ENCODE data around the gene PARD3. TPM values are rescaled to one million over a fixed set of nuclear protein-coding genes. Genes with fewer than 3 reads are reported as not detected.
A peak's percentile ranks its signal among the peaks of the same experiment; 100 is the strongest.

The PARD3 gene
- total RNA-seq, 1 donor from 2014 or later, result 76.4 TPM

DNA sequence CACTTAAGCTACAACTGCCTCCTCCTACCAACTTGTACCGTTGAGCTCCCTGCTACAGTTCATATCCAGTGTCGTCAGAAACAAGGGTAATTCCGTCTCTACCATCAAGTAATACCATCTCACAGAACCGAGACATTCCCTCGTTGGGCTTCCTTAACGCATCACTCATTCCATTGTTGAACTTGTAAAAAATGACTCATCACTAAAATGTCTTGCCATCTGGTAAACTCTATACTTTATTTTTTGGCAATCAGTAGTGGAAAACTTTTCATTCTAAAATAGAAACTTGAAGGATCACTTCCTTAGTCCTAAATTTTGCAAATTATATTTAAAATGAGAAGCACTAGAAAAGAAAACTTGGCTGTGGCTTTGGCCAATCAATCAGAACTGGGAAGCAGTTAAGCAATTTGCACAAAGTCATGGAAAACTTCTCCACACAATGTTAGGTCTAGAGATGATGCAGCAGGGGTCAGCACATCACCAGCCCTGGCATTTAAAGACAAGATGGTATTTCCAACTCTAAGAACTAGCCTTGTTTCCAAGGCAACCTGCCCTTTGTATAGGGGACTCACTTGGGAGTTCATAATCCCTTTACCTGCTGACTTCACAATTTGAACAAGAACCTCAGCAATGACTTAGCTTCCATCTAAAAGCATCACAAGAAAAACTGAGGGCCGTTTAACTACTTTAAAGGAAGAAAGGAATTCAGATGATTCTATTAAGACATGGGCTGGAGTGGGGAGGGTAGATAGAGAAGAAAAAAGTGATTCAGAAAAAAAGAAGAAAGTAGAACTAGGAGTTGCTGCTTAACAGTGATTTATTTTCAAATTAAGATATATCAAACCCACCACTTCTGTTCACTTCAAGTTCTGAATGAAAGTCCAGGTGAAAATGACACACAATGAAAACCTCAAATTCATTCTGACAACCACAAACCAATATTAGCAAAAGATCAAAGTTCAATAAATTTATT is 288.1 kb downstream of the PARD3 start:
- Histone ChIP-seq H3K27me3 (ENCODE audit: control insufficient read depth, insufficient read depth, low read length) (no peaks in the 10 kb centered on the region), H3K36me3 (ENCODE audit: control insufficient read depth, insufficient read depth, low read length) (no peaks in the 10 kb centered on the region), H3K4me3 (ENCODE audit: low read depth, low read length) (no peak overlapping the region)
- peak; percentile 79 for DNase-seq (ENCODE audit: low read depth)
- TF ChIP-seq, protein P1, sequence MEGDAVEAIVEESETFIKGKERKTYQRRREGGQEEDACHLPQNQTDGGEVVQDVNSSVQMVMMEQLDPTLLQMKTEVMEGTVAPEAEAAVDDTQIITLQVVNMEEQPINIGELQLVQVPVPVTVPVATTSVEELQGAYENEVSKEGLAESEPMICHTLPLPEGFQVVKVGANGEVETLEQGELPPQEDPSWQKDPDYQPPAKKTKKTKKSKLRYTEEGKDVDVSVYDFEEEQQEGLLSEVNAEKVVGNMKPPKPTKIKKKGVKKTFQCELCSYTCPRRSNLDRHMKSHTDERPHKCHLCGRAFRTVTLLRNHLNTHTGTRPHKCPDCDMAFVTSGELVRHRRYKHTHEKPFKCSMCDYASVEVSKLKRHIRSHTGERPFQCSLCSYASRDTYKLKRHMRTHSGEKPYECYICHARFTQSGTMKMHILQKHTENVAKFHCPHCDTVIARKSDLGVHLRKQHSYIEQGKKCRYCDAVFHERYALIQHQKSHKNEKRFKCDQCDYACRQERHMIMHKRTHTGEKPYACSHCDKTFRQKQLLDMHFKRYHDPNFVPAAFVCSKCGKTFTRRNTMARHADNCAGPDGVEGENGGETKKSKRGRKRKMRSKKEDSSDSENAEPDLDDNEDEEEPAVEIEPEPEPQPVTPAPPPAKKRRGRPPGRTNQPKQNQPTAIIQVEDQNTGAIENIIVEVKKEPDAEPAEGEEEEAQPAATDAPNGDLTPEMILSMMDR (IDR thresholded peaks at IDR 0.05; ENCODE audit: insufficient read depth, low read length, poor library complexity, severe bottlenecking), result peak; percentile 28

DNA sequence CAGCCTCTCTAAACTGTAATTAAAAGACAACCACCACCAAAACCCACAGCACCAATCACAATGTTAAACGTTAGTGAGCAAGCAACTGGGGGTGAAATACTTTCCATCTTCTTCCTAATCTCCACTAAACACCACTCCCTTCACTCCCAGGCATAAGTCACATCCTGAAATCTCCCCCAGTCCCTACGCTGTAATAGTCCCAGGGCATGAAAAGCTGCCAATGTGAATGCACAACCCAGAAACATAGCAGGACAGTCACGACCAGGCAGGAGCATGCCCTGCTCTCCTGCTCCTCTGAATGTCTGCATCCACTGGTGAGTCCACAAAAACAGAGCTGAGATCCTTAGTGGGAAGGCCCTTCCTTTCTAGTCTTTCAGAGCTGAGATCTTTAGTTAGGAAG is 288.9 kb downstream of the PARD3 start:
- Histone ChIP-seq H3K4me3 (ENCODE audit: low read depth, low read length) (no peak overlapping the region), H3K27me3 (ENCODE audit: control insufficient read depth, insufficient read depth, low read length) (no peaks in the 10 kb centered on the region), H3K36me3 (ENCODE audit: control insufficient read depth, insufficient read depth, low read length) (no peaks in the 10 kb centered on the region)
- TF ChIP-seq, protein P1 (IDR thresholded peaks at IDR 0.05; ENCODE audit: insufficient read depth, low read length, poor library complexity, severe bottlenecking), result no peak
- no peak for DNase-seq (ENCODE audit: low read depth)

DNA sequence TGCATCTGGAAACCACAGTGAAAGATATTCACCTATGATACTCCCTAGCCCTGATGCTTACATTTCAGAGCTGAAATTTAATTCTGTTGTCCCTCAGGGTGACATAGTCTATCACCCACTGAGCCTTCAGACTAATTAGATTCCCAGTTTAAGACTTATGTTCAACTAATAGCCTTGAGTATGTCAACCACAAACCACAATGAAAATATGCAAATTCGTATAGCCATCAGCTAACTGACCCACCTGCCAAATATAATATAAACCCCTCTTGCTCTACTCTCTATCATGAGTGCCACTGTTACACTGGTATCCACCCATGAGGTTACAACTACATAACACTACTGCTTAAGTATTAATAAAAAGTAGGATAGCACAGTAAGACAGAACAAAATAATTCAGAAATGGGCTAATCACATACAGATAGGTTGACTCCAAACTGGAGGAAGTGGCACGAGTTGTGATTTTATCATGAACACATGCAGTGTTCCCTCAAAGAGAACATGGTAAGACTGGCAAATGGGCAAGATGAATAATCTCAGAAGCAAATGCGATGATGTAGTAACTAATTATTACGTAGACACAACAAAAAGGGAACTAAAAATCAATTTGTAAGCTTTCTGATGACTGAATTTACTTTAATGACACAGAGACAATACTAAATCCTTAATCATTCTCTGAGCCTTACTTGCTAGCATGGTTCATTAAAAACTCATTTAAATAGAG is 290.6 kb downstream of the PARD3 start:
- no peak overlapping the region for H3K4me3 ChIP-seq (ENCODE audit: low read depth, low read length)
- H3K36me3 ChIP-seq (ENCODE audit: control insufficient read depth, insufficient read depth, low read length), result no peaks in the 10 kb centered on the region
- H3K27me3 ChIP-seq (ENCODE audit: control insufficient read depth, insufficient read depth, low read length), result no peaks in the 10 kb centered on the region
- TF ChIP-seq, protein P1 (IDR thresholded peaks at IDR 0.05; ENCODE audit: insufficient read depth, low read length, poor library complexity, severe bottlenecking), result no peak
- DNase-seq (ENCODE audit: low read depth), result no peak

DNA sequence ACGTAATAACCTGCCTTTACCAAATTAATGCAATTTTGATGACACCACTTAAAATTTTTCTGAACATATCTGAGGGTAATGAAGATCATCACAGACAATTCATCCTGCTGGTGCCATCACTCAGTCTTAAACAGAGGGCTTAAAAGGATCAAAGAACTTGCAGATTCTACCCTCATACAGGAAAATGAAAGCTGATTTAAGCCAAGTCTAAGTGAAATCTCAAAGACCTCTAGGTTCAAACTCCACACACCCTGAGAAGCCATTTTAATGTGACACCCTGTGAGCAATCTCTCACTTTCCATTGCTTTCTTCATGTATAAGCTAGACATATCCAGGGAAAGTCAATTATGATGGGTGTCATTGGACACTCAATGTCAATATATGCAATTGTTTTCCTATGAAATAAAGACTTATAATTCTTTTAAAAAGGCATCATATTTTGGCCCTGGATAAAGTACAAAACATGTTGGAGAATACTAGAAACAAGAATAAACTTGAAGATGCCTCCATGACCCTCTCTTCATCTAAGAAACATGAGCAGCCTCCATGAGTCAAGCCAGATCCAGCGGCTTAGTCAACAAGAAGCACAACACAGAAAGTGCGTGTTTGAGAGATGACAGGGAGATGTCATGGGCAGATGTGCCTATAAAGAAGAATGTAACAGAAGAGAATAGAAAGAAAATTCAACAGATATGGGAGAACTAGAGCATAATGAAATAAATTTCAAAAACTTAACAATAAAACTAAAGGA is 291.9 kb downstream of the PARD3 start:
- no peak overlapping the region for H3K4me3 ChIP-seq (ENCODE audit: low read depth, low read length)
- TF ChIP-seq, protein P1 (IDR thresholded peaks at IDR 0.05; ENCODE audit: insufficient read depth, low read length, poor library complexity, severe bottlenecking), result no peak
- DNase-seq (ENCODE audit: low read depth), result no peak
- no peaks in the 10 kb centered on the region for H3K27me3 ChIP-seq (ENCODE audit: control insufficient read depth, insufficient read depth, low read length)
- H3K36me3 ChIP-seq (ENCODE audit: control insufficient read depth, insufficient read depth, low read length), result no peaks in the 10 kb centered on the region

DNA sequence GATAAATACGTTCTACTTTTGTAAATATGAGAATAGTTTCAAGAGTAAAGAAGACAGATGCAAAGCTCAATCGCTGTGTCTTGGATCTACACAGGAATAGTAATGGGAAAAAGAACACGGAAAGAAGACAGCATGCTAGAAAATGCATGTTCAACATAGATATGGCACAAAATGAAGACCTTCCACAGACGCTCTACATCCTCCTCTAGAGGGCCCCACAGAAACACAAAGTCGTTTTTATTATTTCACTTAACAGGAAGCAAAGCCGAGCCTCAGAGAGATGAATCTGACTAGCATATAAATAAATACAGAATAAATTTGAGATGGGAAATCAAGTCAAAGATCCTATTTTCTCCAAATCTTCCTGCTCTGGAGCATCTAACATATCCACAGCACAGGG is 292.6 kb downstream of the PARD3 start:
- no peak for DNase-seq (ENCODE audit: low read depth)
- Histone ChIP-seq H3K36me3 (ENCODE audit: control insufficient read depth, insufficient read depth, low read length) (no peaks in the 10 kb centered on the region), H3K4me3 (ENCODE audit: low read depth, low read length) (no peak overlapping the region), H3K27me3 (ENCODE audit: control insufficient read depth, insufficient read depth, low read length) (no peaks in the 10 kb centered on the region)
- TF ChIP-seq, protein P1 (IDR thresholded peaks at IDR 0.05; ENCODE audit: insufficient read depth, low read length, poor library complexity, severe bottlenecking), result peak; percentile 16

Measured in kidney epithelial cell (primary cell).